ENCODE measurements around the gene ARID1B.

The ARID1B gene

GRCh38 chr6:157120534-157121232, 343.5 kb downstream of the ARID1B start:
- ATAC-seq (replicated peaks) (no peak), DNase-seq (no peak)
- Mint-ChIP-seq H3K4me3 (no peak overlapping the region), H3K36me3 (peaks cover 15 to 27% of the 10 kb centered on the region in 2 donors), H3K27ac (no peak overlapping the region), H3K27me3 (no peaks in the 10 kb centered on the region), H3K4me1 (peaks cover 10 to 13% of the 10 kb centered on the region in 2 donors), H3K9me3 (no peaks in the 10 kb centered on the region)

GRCh38 chr6:157121897-157122296, 344.7 kb downstream of the ARID1B start:
- no peak overlapping the region for H3K27ac Mint-ChIP-seq
- peaks cover 15 to 28% of the 10 kb centered on the region in 2 donors for H3K36me3 Mint-ChIP-seq
- no peaks in the 10 kb centered on the region for H3K9me3 Mint-ChIP-seq
- DNase-seq (no peak), ATAC-seq (replicated peaks) (no peak)
- peaks cover 10 to 13% of the 10 kb centered on the region in 2 donors for H3K4me1 Mint-ChIP-seq
- no peak overlapping the region for H3K4me3 Mint-ChIP-seq
- H3K27me3 Mint-ChIP-seq = no peaks in the 10 kb centered on the region

- Mint-ChIP-seq H3K4me1 (peaks cover 12 to 15% of the 10 kb centered on the region in 2 donors), H3K4me3 (no peak overlapping the region), H3K9me3 (no peaks in the 10 kb centered on the region), H3K27ac (no peak overlapping the region), H3K27me3 (no peaks in the 10 kb centered on the region), H3K36me3 (peaks cover 15 to 30% of the 10 kb centered on the region in 2 donors)
- no peak for ATAC-seq (replicated peaks)
- DNase-seq = no peak
Measured at GRCh38 chr6:157123234-157123633, 346.1 kb downstream of the ARID1B start.

DNA sequence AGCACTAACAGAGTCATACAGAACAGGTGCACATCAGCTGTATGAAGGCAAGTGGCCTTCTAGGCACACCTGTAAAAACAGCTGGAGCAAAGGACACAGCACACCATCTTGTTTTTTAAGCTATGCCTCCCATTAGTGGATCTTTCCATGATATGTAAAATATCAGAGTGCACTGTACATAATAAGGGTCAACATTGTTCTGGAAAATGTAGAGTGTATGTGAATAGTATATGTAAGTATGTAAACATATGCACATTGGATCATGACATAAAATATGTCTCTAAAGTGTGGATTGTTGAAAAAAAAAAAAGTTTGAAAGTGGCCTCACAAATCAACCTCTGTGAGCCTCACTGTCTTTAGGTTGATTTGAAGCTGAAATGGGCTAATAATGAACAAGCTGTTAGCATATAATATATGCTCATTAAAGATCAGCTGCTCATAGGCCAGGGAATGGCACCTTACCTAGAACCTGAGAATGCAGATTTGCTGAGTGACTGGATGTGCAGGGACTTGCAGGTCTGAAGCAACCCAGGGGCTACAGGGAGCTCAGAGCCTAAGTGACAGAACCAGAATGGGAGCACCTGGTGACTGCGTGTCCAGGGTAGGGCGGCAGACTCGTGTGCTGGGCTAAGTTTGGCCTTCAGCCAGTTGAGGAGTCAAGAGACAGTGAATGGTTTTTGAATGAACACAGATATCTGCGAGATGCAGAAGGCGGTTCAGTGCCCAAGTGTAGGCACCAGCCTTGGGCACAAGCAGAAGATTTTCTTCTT, 347.5 kb downstream of the ARID1B start:
- no peaks in the 10 kb centered on the region for H3K27me3 Mint-ChIP-seq
- H3K4me1 Mint-ChIP-seq = peaks cover 12 to 18% of the 10 kb centered on the region in 2 donors
- ATAC-seq (replicated peaks) (no peak), DNase-seq (no peak)
- no peak overlapping the region for H3K4me3 Mint-ChIP-seq
- H3K27ac Mint-ChIP-seq = no peak overlapping the region
- H3K9me3 Mint-ChIP-seq = no peaks in the 10 kb centered on the region
- peaks cover 14 to 29% of the 10 kb centered on the region in 2 donors for H3K36me3 Mint-ChIP-seq

- H3K27ac Mint-ChIP-seq = no peak overlapping the region
- ATAC-seq (replicated peaks) (no peak), DNase-seq (no peak)
- peaks cover 12 to 26% of the 10 kb centered on the region in 2 donors for H3K36me3 Mint-ChIP-seq
- no peaks in the 10 kb centered on the region for H3K9me3 Mint-ChIP-seq
- peaks cover 10 to 18% of the 10 kb centered on the region in 2 donors for H3K4me1 Mint-ChIP-seq
- no peak overlapping the region for H3K4me3 Mint-ChIP-seq
- H3K27me3 Mint-ChIP-seq = no peaks in the 10 kb centered on the region
Measured at GRCh38 chr6:157125531-157125930, 348.4 kb downstream of the ARID1B start.

DNA sequence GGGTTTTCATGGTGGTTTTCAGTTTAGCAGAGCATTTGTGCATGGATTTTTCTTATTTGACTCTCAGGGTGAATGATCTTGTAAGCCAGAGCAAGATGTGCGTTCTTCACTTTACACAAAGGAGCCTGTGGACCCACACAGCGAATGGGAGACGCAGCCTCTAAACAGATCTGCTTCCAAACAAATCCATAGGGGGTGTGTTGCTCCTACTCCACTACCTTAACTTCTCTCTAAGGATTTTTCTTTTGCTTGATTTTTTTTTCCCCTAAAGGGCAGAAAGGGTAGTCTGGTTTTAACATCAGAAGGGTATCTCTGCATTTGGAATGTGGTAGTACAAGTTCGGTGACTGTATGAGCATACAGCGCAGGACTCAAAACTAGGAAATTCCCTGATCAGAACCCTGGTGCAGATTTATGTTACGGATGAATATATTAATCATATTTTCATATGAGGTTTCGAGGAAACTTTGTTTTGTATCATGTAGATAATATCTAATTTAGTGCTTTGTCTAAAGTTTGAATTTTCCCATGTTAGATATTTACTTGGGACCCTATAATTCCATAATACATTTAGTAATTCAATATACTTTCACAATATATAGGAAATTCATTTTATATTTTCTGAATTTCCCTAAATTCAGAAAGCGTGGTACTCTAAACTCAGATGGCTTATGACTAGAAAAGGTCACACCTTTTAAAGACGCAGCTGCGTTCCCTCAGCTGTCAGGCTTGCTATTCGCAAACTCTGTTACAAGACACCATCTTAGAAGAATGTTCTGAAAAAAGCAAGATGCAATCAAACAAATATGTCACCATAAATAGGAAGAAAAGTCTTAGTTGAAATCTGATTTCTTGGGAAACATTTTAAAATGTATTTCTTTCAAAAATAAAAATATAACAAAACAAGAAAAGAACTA, 349.3 kb downstream of the ARID1B start:
- no peak overlapping the region for H3K4me3 Mint-ChIP-seq
- no peak for ATAC-seq (replicated peaks)

GRCh38 chr6:157128235-157128775, 351.1 kb downstream of the ARID1B start:
- no peaks in the 10 kb centered on the region for H3K27me3 Mint-ChIP-seq
- ATAC-seq (replicated peaks) (no peak), DNase-seq (no peak)
- H3K27ac Mint-ChIP-seq = peak overlapping the region; percentile 37
- H3K4me3 Mint-ChIP-seq = no peak overlapping the region
- no peaks in the 10 kb centered on the region for H3K9me3 Mint-ChIP-seq
- peaks cover 10 to 13% of the 10 kb centered on the region in 2 donors for H3K4me1 Mint-ChIP-seq
- peaks cover 5 to 42% of the 10 kb centered on the region in 2 donors for H3K36me3 Mint-ChIP-seq

More for the DNA sequence above, 349.3 kb downstream of the ARID1B start:
- Mint-ChIP-seq H3K27me3 (no peaks in the 10 kb centered on the region), H3K27ac (no peak overlapping the region), H3K36me3 (peaks cover 9 to 30% of the 10 kb centered on the region in 2 donors), H3K9me3 (no peaks in the 10 kb centered on the region), H3K4me1 (peaks cover 10 to 13% of the 10 kb centered on the region in 2 donors)
- DNase-seq = no peak

GRCh38 chr6:157131250-157131649, 354.1 kb downstream of the ARID1B start:
- H3K4me3 Mint-ChIP-seq = no peak overlapping the region
- H3K4me1 Mint-ChIP-seq = peaks cover 8 to 13% of the 10 kb centered on the region in 2 donors
- peak overlapping the region; percentile 28 for H3K27ac Mint-ChIP-seq
- ATAC-seq (replicated peaks) (no peak), DNase-seq (no peak)
- H3K27me3 Mint-ChIP-seq = no peaks in the 10 kb centered on the region
- H3K9me3 Mint-ChIP-seq = no peaks in the 10 kb centered on the region
- H3K36me3 Mint-ChIP-seq = peaks cover 5 to 43% of the 10 kb centered on the region in 2 donors

DNA sequence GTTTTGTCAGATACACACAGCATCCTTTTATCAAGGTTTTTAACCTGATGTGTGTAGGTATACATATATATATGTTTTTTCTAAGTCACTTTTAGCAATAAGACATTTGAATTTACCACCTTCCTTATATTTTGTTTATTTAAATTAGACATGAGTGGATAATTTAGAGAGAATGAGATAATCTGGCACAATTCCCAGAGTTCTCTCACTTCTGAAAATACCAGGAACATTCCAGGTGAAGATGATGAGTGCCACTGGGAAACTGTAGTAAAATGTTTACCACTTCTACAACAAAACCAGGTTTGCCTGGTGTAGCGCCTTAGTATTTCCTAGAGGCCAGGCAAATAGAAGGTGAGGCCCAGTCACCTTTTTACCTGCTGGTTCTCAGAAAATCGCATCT, 356.7 kb downstream of the ARID1B start:
- peaks cover 3 to 6% of the 10 kb centered on the region in 2 donors for H3K4me1 Mint-ChIP-seq
- no peak for DNase-seq
- no peak overlapping the region for H3K4me3 Mint-ChIP-seq
- H3K27me3 Mint-ChIP-seq = no peaks in the 10 kb centered on the region
- ATAC-seq (replicated peaks) = no peak
- peaks cover 6 to 38% of the 10 kb centered on the region in 2 donors for H3K36me3 Mint-ChIP-seq
- no peak overlapping the region for H3K27ac Mint-ChIP-seq
- no peaks in the 10 kb centered on the region for H3K9me3 Mint-ChIP-seq

DNA sequence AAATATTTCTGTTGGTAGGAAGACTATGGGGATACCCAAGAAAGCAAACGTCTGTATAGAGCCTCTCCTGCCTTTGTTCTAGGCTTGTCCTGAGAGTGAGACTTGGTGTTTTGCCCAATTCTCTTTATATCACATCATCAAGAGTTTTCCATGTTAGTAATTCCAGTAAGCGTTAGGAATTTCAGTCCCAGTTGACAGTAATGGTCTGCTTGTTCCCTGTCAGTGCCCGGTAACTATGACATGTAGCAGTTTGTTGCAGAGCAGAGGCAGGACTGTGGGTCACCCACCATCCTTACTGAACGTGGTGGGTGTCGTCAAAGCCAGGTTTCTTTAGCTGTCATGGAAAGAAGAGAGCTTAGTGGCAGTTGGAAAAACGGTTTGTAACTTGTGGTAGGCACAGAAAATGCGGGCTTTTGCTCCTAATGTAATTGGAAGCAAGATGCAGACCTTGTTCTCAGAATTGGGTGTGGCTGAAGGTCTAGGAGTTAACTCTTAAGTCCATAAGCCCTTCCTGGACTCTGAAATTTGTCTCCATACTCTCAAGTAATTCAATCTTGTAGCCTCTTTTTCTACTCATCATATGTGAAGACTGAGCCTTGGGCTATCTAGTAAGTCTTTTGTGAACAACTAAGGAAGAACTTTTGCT, 357.3 kb downstream of the ARID1B start:
- ATAC-seq (replicated peaks) = no peak
- Mint-ChIP-seq H3K27ac (no peak overlapping the region), H3K4me3 (no peak overlapping the region), H3K4me1 (no peaks in the 10 kb centered on the region), H3K27me3 (no peaks in the 10 kb centered on the region), H3K36me3 (peaks cover 6 to 34% of the 10 kb centered on the region in 2 donors), H3K9me3 (no peaks in the 10 kb centered on the region)
- DNase-seq = no peak

GRCh38 chr6:157135691-157136090, 358.5 kb downstream of the ARID1B start:
- peaks cover 7 to 35% of the 10 kb centered on the region in 2 donors for H3K36me3 Mint-ChIP-seq
- no peaks in the 10 kb centered on the region for H3K27me3 Mint-ChIP-seq
- no peak overlapping the region for H3K4me3 Mint-ChIP-seq
- H3K9me3 Mint-ChIP-seq = no peaks in the 10 kb centered on the region
- ATAC-seq (replicated peaks) (no peak), DNase-seq (no peak)
- no peaks in the 10 kb centered on the region for H3K4me1 Mint-ChIP-seq
- peak overlapping the region; percentile 72 for H3K27ac Mint-ChIP-seq

GRCh38 chr6:157137501-157137900, 360.3 kb downstream of the ARID1B start:
- Mint-ChIP-seq H3K4me3 (no peak overlapping the region), H3K27me3 (no peaks in the 10 kb centered on the region), H3K4me1 (no peaks in the 10 kb centered on the region), H3K9me3 (no peaks in the 10 kb centered on the region), H3K27ac (no peak overlapping the region), H3K36me3 (peaks cover 9 to 28% of the 10 kb centered on the region in 2 donors)
- DNase-seq = no peak
- ATAC-seq (replicated peaks) = no peak

DNA sequence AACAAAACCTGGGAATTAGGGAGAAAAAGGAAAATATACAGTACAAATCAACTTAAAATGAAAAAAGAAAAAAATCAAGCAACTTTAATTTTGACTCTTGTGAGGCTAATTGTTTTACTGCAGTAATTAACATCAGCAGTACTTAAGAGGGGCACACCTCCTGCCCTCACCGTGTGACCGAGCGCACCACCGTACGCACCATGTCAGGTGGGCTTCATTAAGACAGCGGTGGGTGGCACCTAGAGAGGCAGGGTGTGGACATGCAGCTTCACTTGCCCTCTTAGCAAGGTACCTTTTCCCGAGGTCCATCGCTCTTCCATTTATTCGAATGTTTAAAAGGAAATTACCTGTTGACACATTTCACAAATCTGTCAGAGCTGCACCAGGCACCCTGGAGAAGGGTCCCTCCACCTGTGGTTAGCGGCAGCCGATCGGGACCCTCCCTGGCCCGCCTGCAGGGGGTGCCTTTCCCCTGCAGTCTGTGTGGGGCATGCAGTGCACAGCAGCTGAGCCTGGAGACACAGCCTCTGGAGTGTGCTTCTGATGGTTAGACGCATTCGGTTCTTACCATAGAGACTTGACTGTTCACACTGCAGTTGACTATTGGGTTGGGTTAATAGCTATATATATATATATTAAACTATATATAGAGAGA, 362.0 kb downstream of the ARID1B start:
- ATAC-seq (replicated peaks) (no peak), DNase-seq (no peak)
- peaks cover 15 to 27% of the 10 kb centered on the region in 2 donors for H3K36me3 Mint-ChIP-seq
- no peak overlapping the region for H3K4me3 Mint-ChIP-seq
- H3K9me3 Mint-ChIP-seq = no peaks in the 10 kb centered on the region
- no peak overlapping the region for H3K27ac Mint-ChIP-seq
- H3K4me1 Mint-ChIP-seq = no peaks in the 10 kb centered on the region
- no peaks in the 10 kb centered on the region for H3K27me3 Mint-ChIP-seq
